Measurements from ENCODE around the gene FCN1.
"Not testable (repeated sequence)": the region's sequence is repeated elsewhere in the genome, so short reads cannot be mapped to it uniquely, and the experiment has no call there.

The FCN1 gene

DNA sequence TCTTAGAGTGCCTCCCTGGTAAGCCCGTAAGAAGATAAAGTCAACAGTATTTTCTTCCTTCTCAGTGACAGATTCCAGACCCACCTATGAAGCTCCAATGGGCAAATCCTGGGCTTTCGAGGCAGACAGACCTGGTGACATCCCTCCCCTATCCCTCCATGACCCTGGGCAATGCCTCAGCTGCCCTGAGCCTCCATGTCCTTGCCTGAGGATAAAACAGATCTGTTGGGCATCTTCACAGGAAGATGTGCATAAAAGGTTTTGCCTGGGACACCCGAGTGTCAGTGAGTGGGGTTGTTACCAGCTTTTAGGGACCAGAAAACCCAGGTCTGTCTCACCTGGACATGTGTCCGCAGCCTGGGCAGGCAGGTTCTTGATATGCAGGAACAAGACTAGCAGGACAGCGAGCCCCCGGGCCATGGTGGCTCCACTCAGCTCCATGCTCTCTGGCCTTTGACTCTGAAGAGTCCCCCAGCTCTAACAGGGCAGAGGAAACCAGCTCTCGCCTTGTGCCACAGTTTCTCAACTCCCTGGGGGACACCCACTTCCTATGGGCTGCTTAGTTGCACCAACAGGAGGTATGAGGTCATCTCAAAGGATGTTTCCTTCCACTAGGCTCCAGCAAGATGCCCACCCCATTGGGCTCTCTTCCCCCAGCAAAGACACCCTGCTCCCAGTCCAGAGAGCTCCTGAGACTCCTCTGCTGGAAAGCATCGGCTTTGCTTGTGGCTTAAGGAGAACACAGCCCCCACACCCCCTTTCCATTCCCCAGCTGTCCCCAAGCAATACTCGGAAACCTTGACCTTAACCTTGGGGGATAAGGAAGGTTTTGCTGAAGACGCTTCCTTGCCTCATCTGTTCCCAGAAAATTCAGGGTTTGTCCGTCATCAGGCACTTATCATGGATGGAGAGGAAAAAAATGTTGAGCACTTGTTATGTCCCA, at the start of gene FCN1:
TSS of gene FCN1 (minus strand) at position 482 of the 943 bp plus-strand sequence. CDS start at position 441, 41 bp downstream.
- no peak within 1 kb of the TSS for H3K27ac ChIP-seq
- DNase-seq (ENCODE audit: low read depth, low spot score) = no peak

DNA sequence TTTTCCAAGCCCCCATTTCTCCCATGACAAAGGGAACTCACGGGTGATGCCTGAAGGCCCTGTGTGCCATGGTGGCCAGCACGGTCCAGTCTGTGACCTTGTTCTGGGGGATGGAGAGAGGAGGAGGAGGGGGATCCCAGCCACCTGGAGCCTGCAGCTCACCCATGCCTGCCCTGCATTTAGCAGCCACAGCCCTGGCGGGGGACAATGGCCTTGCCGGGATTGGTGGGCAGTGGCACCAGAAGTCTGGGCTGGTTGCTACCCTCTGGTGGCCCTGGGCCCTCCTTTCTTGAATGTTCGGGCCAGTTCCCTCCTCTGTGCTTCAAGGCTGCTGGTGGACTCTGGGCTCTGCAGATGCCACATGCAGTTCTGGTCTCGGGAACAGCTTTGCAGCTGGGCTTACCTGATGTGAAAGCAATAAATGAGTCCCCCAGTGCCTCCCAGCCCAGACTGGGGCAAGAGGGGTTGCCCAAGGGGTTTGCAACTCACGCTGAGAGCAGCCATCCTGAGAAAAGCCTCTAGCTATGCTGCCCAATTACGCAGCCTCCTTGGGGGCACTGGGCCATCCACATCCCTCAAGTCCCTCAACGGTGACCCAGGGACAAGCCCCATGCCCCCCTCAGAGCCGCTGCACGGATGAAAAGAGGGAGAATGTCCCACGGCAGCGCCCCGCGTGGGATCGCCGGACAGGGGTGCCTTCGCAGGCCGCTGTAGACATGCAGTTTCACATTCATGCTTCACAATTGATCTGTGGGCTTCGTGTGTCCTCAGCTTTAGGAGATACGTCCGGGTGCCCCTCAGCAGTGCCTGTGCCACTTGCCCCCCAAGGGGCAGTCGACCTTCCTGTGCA, 49.2 kb upstream of the FCN1 start:
- no peak overlapping the region for H3K27ac ChIP-seq
- DNase-seq (ENCODE audit: low read depth, low spot score) = no peak

DNA sequence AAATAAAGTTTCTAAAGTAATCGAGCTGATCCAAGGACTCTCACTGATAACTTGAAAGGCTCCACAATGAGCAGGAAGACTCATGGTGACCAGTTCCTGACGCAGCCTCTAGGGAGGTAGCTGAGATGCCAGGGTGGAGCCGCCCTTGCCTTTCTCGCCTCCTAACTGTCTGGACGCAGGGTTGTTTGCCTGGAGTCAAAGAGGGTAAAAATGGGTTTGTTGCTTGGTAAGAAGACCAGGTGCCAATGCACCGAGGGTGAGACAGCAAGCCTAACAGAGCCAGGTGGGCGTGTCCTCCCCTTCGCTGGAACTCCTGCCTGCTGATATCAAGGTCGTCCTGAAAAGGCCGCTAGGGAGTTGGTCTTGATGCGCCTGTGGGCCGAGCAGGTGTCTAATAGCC, 48.6 kb upstream of the FCN1 start:
- no peak for DNase-seq (ENCODE audit: low read depth, low spot score)
- no peak overlapping the region for H3K27ac ChIP-seq

DNA sequence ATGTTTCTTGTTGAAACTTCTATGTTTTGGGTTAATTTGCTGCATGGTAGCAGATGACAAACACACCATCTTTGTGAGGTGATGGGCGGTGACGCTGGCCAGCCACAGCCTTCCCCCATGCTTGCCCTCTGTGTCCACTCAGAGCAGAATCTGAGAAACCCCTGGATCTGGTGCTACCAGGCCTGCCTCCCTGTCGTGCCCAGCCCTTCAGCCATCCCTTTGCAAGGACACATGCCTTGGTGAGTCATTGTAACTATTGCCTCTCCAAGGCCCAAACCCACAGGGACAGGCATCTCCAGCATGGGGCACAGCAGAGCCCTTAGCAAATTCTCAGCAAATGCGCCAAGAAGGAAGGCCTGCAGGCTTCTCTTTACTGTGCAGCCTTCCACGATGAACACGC, 48.1 kb upstream of the FCN1 start:
- DNase-seq (ENCODE audit: low read depth, low spot score) = no peak
- H3K27ac ChIP-seq = no peak overlapping the region

DNA sequence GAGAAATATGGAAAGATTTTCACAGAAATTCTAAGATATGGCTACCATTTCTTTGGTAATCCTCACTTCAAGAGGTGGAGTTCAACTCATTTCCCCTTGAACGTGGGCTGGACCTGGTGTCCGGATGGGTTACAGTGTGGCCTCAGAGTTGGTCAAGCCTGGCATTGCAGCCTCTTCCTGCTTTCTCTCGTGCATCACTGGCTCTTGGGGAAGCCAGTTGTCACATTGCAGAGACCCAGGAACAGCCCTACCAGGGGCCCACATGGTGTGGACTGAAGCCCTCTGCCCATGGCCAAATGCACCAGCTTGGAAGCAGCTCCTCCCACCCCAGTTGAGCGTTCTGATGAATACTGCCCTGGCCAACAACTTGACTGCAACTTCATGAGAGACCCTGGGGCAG, 47.7 kb upstream of the FCN1 start:
- H3K27ac ChIP-seq = no peak overlapping the region
- no peak for DNase-seq (ENCODE audit: low read depth, low spot score)

DNA sequence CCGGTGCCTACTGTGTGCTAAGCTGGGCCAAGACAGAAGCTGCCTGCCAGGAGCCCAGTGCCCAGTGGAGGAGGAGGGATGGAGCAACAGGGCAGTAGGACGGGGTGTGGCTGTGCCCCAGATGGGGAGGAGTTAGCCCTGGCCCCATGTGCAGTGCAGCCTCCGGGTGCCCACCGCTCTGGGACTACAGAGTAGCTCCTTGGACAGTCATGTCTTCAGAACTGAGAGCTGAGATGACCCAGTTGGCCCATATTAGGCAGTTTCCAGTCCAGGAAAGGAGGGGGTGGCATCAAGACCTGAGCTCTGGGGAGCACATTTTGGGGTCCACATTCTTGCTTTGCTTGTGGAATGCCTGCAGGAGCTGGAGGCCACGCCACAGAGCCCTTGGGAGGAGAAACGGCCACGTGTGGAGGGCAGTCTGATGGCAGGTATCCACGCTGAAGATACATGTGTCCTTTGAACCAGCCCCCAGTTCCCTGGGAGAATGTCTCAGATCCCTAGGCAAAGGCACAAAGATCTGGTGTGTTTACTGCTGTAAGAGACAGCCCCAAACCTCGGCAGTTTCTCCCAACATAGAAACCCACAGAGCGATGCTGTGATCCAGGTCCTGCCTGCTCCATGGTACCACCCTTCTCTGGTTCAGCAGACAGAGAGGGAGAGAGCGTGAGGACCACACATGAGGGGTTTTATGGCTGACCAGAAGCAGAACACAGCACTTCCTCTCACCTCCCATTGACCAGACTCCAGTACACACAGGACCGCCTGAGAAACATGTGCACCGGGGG, 46.8 kb upstream of the FCN1 start:
- no peak overlapping the region for H3K27ac ChIP-seq
- DNase-seq (ENCODE audit: low read depth, low spot score) = no peak

DNA sequence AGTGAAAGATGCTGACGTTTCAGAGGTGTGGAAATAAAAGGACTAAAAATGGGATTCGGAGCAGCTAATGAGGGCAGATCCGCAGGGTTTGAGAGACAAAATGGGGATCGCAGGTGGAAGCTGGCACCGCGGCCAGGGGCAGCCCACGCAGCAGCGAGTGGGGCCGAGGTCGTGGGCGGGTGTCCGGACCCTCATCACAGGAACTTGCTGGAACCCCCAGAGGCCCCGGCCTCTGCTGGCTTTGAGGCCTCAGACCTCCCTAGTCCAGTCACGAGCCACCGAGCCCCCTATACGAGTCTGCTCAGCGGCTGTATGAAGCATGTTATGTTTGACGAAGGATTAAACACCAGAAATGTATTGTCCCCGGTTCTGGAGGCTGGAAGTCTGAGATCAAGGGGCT, 45.8 kb upstream of the FCN1 start:
- no peak overlapping the region for H3K27ac ChIP-seq
- no peak for DNase-seq (ENCODE audit: low read depth, low spot score)

DNA sequence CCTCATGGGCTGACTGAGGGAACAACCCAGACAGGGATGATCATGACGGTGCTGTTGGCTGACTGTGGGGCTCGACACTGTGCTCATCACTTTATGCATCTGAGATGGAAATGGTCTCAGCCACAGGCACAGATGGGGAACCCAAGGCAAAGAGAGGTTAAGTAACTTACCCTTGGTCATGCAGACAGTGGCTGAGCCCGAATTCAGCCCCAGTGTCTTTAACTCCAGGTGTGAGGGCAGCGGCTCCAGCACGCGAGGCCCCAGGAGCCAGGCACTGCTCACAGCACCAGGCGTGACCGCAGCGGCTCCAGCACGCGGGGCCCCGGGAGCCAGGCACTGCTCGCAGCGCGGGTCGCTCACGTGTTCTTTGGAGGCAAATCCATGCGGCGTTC, 45.3 kb upstream of the FCN1 start:
- DNase-seq (ENCODE audit: low read depth, low spot score) = no peak
- no peak overlapping the region for H3K27ac ChIP-seq

DNA sequence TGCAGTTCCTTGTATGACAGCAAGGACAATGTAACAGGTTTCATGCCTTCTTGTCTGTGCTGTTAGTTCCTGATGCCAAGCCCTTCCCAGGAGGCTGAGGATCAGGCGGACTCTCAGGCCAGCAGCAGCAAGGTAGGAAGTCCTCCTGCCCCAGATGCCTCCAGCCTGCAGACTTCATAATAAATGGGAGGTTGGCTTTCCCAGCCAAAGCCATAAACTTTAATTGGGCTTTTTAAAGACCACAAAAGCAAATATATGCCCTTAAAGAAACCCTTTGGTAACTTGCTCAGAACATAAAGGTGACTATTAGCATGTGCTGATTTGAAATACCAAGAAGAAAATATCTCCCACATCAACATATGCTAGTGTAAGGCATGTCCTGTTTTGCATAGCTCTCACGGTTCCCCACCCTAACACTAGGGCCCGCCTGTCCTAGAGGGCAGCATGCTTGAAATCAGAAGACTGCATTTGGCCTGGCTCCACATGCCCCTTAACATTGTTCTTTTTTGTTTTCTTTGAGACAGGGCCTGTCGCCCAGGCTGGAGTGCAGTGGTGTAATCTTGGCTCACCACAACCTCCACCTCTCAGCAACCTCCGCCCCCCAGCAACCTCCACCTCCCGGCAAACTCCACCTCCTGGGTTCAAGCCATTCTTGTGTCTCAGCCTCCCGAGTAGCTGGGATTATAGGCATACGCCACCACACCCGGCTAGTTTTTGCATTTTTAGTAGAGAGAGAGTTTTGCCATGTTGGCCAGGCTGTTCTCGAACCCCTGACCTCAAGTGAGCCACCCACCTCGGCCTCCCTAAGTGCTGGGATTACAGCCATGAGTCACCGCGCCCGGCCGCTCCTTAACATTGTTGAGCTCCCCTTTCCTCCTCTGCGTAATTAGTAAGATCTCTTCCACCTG, 44.6 kb upstream of the FCN1 start:
- no peak overlapping the region for H3K27ac ChIP-seq
- no peak for DNase-seq (ENCODE audit: low read depth, low spot score)

DNA sequence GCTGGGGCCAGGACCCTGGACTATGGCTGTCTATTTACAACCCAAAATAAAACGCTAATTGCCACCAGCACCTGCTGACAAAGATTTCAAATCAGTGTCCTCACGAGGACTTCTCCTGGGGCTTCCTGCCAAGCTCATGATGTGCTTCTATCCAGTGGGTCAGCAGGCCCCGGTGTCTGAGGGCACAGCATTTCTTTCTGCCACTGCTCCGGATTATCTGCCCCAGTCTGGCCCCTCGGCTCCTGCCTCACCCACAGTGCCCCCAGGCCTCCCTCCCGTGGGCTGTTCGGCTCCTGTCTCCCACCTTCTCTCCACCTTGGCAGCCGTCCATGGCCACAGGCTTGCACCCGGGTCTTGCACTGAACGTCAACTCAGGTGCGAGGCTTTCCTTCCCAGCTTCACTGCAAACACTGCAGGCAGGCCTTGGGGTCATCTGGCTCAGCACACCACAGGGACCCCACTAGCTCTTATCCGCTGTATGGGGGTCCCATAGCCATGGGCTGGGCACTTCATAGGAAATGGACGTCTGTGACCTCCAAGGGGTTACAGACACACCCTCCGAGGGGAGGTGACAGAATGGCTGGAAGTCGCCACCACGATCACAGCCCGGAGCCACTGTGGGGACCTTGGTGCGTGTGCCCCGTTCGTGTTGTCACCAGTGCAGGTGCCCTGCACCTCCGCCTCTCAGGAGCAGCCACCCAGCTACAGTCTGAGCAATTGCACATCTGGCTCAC, 43.8 kb upstream of the FCN1 start:
- H3K27ac ChIP-seq = no peak overlapping the region
- no peak for DNase-seq (ENCODE audit: low read depth, low spot score)

DNA sequence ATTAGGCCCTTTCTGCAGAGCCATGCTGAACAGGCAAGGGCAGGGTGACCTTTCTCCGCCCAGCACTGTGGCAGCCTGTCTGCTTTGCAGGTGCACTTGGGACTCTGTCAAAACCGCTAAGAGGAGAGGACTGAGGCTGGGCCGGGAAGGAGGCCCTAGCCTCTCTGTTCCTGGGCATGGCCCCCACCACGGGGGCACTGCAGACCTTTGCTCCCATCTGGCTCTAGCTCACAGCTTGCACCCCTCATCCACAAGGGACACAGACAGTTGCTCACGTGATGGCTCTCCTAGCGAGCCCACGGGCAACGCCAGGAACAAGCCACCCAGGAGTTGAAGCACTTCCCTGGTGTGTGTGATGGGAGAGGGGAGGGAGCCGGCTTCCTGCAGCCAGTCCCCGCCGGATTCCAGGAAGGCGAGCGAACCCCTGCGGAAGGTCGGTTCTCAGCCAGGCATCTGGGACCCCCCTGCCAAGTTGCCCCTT, 43.0 kb upstream of the FCN1 start:
- H3K27ac ChIP-seq = no peak overlapping the region
- DNase-seq (ENCODE audit: low read depth, low spot score) = no peak

DNA sequence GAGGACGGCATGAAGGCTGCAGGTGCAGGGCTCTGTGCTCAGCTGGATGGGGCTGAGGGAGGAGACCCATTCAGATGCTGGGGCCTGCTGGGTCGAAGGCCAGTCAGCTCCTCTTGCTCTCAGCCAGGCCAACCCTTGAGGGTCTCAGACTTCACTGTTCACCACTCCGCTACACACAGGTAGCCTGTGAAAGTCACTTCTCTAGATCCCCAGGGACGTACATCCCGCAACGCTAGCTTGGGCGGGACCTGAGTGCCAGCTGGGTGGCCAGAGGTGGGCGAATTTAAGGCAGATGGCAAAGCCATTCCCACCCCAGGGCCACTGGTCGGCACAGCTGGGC, 42.2 kb upstream of the FCN1 start:
- DNase-seq (ENCODE audit: low read depth, low spot score) = no peak

DNA sequence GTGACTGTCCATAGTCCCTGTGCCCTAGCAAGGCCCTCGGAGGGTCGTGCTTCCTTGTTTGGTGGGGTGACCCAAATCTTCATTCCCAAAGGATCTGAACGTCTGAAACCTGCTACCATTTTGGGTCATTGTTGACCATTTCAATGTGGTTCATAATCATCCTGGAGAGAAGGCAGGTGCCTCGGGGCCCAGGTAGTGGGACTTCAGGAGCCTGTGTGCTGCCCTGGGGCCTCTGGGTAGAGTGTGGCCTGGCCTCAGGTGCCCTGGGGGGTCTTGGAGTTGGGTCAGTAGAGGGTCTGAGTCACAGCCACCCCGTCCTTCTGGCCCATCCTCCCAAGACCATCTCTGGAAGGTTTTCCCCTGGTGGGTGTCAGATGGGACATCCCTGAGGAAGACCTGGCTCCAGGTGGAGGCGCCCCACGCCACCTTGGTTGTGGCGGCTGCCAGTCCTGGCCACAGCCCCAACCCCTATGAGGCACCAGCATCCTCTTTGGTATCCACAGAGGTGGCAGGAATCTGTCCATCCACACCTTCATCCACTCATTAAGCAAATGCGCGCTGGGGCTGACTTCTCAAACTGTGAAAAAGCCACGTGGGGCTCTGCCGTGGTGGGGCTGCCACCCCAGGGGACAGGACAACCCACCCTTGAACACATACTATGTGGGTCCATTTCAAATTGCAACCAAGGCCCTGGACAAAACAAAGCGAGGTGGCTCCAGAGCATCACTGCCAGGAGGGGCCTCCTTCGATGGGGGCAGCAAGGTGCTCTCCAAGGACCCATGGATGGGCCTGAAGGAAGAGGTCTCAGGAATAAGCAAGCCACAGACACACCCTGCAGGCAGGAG, 41.6 kb upstream of the FCN1 start:
- no peak for DNase-seq (ENCODE audit: low read depth, low spot score)
- H3K27ac ChIP-seq = no peak overlapping the region

More for the DNA sequence above, 42.2 kb upstream of the FCN1 start:
- H3K27ac ChIP-seq = no peak overlapping the region

DNA sequence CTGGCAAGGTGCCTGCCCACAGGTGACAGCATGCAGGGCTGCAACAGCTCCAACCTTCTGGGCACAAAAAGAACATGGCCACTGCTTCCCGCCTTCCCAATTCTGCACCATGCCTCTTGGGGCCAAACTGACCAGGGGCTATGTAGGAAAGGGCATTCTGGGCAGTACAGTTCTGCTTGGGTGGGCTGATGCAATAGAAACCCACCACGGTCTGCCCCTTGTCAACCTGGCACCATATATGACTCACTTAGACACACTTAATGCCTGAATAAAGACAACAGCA, 40.2 kb upstream of the FCN1 start:
- no peak for DNase-seq (ENCODE audit: low read depth, low spot score)
- no peak overlapping the region for H3K27ac ChIP-seq

DNA sequence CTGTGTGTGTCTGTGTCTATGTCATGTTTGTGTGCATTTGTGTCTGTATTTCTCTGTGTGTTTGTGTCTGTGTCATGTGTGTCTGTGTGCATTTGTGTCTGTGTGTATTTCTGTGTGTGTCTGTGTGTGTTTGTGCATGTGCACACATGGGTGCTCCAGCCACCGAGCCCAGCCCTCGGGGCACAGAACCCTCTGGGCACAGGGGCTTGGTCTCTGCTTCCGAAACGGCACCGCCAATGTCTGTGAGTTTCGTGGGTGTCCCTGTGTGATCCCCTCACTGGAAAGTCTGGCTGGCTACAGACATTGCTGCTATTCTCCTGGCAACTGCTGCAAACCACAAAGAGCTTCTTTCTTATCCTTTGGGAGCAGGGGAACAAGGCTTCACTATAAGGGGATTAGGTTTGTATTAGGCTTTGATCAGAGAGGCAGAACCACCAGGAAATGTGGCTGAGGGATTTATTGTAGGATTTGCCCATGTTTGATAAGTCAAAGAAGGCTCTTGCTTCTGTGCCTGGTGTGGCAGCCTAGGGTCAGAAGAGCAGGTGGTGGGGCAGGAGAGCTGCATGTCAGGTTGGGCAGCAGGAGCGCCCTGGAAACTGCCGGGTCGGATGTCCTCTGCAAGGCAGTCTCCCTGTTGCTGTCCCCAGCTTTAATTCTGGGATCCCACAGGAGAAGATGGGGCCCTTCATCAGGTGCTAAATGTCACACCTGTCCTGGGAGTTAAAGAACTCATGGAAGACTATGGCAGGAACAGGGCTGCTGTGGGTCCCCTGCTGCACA, 39.6 kb upstream of the FCN1 start:
- no peak for DNase-seq (ENCODE audit: low read depth, low spot score)
- no peak overlapping the region for H3K27ac ChIP-seq

DNA sequence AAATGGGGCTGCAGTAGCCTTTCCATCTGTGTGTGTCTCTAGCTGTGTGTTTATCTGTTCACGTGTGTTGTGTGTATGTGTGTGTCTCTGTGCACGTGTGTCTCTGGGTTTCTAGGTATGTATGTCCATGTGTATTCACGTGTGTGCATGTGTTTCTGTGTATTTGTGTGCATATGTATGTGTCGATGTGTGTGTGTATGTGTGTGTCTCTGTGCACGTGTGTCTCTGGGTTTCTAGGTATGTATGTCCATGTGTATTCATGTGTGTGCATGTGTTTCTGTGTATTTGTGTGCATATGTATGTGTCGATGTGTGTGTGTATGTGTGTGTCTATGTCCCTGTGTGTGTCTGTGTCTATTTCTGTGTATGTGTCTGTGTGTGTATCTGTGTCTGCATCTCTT, 38.7 kb upstream of the FCN1 start:
- not testable (repeated sequence) for H3K27ac ChIP-seq; DNase-seq (ENCODE audit: low read depth, low spot score)

DNA sequence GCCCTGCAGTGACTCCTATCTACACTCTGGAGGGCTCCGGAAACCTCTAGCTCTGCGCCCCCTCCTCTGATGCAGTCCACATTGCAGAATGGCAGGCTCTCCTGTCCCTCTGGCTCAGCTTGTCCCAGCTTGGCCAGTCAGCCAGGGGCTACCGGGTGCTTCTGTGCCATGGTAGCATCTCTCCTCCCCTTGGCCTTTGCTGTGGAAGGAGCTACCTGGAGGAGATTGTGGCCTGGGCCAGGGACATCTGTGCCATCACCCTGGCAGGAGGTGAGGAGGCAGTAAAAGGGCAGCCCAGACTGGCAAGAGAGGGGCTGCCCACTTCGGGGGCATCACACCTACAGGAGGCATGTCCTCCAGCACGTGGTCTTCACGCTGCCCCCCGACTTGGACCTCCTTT, 38.1 kb upstream of the FCN1 start:
- no peak overlapping the region for H3K27ac ChIP-seq
- no peak for DNase-seq (ENCODE audit: low read depth, low spot score)
